ENCODE data around the gene MYO1D.

MYO1D gene

DNA sequence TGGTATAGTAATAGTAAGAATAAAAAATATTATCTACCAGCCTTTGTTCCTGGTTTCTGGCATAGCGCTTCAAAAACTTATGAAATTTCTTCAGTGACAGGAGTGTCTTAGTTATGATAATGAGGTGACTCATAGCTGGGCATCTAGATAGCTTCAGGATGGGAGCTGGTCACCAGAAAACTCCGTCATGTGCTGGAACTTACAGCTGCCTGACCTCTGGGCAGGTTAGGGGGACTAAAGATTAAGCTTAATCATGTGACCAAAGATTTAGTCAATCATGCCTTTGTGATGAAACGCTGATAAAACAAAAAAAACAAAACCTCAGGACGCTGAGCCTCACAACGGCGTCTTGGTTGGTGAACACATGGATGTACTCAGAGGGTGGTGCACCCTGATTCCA is 154.2 kb downstream of the MYO1D start (continued):
- TF ChIP-seq RARB (CRISPR knock-in tag; IDR thresholded peaks at IDR 0.05): no peak
- TF ChIP-seq, protein P1, sequence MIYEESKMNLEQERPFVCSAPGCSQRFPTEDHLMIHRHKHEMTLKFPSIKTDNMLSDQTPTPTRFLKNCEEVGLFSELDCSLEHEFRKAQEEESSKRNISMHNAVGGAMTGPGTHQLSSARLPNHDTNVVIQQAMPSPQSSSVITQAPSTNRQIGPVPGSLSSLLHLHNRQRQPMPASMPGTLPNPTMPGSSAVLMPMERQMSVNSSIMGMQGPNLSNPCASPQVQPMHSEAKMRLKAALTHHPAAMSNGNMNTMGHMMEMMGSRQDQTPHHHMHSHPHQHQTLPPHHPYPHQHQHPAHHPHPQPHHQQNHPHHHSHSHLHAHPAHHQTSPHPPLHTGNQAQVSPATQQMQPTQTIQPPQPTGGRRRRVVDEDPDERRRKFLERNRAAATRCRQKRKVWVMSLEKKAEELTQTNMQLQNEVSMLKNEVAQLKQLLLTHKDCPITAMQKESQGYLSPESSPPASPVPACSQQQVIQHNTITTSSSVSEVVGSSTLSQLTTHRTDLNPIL (CRISPR knock-in tag; IDR thresholded peaks at IDR 0.05; ENCODE audit: low read depth): no peak
- TF ChIP-seq, protein P2, sequence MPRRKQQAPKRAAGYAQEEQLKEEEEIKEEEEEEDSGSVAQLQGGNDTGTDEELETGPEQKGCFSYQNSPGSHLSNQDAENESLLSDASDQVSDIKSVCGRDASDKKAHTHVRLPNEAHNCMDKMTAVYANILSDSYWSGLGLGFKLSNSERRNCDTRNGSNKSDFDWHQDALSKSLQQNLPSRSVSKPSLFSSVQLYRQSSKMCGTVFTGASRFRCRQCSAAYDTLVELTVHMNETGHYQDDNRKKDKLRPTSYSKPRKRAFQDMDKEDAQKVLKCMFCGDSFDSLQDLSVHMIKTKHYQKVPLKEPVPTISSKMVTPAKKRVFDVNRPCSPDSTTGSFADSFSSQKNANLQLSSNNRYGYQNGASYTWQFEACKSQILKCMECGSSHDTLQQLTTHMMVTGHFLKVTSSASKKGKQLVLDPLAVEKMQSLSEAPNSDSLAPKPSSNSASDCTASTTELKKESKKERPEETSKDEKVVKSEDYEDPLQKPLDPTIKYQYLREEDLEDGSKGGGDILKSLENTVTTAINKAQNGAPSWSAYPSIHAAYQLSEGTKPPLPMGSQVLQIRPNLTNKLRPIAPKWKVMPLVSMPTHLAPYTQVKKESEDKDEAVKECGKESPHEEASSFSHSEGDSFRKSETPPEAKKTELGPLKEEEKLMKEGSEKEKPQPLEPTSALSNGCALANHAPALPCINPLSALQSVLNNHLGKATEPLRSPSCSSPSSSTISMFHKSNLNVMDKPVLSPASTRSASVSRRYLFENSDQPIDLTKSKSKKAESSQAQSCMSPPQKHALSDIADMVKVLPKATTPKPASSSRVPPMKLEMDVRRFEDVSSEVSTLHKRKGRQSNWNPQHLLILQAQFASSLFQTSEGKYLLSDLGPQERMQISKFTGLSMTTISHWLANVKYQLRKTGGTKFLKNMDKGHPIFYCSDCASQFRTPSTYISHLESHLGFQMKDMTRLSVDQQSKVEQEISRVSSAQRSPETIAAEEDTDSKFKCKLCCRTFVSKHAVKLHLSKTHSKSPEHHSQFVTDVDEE (CRISPR knock-in tag; IDR thresholded peaks at IDR 0.05): no peak

DNA sequence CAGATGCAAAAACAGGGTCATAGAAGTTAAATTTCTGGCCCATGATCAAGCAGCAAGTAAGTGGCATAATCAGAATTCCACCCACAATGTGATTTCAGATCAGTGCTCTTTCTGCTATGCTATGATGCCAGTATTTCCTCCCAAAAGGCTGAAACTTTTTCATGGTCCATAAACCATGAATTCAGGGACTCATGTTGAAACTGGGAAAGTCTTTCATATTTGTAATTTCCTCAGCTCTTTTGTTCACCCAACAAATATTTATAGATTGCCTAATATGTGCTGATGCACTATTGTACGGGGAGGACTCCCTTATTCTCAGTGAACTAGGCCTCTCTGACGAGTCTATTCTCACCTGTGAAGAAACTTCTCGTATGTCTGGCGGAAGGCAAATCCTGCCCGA is 156.3 kb downstream of the MYO1D start:
- no peak for ATAC-seq
- TF ChIP-seq ZFP3 (CRISPR knock-in tag; IDR thresholded peaks at IDR 0.05) (no peak), PPARA (CRISPR knock-in tag; IDR thresholded peaks at IDR 0.05; ENCODE audit: borderline replicate concordance) (no peak), OSR1 (CRISPR knock-in tag; IDR thresholded peaks at IDR 0.05) (no peak), ARNTL (CRISPR knock-in tag; IDR thresholded peaks at IDR 0.05; ENCODE audit: borderline replicate concordance, low read depth) (no peak), TCF4 (CRISPR knock-in tag; IDR thresholded peaks at IDR 0.05; ENCODE audit: borderline replicate concordance) (no peak), BACH2 (CRISPR knock-in tag; IDR thresholded peaks at IDR 0.05; ENCODE audit: borderline replicate concordance) (no peak), ZNF70 (CRISPR knock-in tag; IDR thresholded peaks at IDR 0.05) (no peak), GLIS3 (CRISPR knock-in tag; IDR thresholded peaks at IDR 0.05) (no peak), PATZ1 (CRISPR knock-in tag; IDR thresholded peaks at IDR 0.05; ENCODE audit: borderline replicate concordance) (no peak), RARB (CRISPR knock-in tag; IDR thresholded peaks at IDR 0.05) (no peak), ISL1 (CRISPR knock-in tag; IDR thresholded peaks at IDR 0.05) (no peak), ZFP30 (CRISPR knock-in tag; IDR thresholded peaks at IDR 0.05) (no peak), ZNF8 (CRISPR knock-in tag; IDR thresholded peaks at IDR 0.05) (no peak), SNAI2 (CRISPR knock-in tag; IDR thresholded peaks at IDR 0.05) (no peak), ZC3H10 (CRISPR knock-in tag; IDR thresholded peaks at IDR 0.05) (no peak)
- TF ChIP-seq, protein P3, sequence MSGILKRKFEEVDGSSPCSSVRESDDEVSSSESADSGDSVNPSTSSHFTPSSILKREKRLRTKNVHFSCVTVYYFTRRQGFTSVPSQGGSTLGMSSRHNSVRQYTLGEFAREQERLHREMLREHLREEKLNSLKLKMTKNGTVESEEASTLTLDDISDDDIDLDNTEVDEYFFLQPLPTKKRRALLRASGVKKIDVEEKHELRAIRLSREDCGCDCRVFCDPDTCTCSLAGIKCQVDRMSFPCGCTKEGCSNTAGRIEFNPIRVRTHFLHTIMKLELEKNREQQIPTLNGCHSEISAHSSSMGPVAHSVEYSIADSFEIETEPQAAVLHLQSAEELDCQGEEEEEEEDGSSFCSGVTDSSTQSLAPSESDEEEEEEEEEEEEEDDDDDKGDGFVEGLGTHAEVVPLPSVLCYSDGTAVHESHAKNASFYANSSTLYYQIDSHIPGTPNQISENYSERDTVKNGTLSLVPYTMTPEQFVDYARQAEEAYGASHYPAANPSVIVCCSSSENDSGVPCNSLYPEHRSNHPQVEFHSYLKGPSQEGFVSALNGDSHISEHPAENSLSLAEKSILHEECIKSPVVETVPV (CRISPR knock-in tag; IDR thresholded peaks at IDR 0.05): no peak
- TF ChIP-seq, protein P4, sequence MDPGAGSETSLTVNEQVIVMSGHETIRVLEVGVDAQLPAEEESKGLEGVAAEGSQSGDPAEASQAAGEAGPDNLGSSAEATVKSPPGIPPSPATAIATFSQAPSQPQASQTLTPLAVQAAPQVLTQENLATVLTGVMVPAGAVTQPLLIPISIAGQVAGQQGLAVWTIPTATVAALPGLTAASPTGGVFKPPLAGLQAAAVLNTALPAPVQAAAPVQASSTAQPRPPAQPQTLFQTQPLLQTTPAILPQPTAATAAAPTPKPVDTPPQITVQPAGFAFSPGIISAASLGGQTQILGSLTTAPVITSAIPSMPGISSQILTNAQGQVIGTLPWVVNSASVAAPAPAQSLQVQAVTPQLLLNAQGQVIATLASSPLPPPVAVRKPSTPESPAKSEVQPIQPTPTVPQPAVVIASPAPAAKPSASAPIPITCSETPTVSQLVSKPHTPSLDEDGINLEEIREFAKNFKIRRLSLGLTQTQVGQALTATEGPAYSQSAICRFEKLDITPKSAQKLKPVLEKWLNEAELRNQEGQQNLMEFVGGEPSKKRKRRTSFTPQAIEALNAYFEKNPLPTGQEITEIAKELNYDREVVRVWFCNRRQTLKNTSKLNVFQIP (CRISPR knock-in tag; IDR thresholded peaks at IDR 0.05; ENCODE audit: borderline replicate concordance, low read depth): no peak

DNA sequence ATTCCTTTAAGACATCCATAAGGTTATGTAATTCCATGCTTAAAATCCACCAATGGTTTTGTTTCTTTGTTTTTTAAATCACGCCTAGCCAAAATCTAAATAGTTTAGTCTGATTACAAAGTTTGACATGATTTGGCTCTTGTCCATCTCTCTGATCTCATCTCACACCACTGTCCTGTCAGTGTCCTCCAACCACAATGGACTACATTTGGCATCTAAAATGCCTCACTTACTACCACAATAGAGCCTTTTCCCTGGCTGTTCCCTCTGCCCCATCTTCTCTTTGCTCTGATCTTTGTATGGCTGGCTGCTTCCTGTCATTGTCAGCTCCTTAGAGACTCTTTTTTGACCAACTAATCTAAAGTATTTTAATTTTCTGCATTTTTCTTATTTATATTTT is 157.2 kb downstream of the MYO1D start:
- no peak for ATAC-seq
- TF ChIP-seq, protein P3 (CRISPR knock-in tag; IDR thresholded peaks at IDR 0.05): no peak
- TF ChIP-seq PATZ1 (CRISPR knock-in tag; IDR thresholded peaks at IDR 0.05; ENCODE audit: borderline replicate concordance): no peak
- TF ChIP-seq ZC3H10 (CRISPR knock-in tag; IDR thresholded peaks at IDR 0.05): no peak
- TF ChIP-seq TOX (CRISPR knock-in tag; IDR thresholded peaks at IDR 0.05; ENCODE audit: borderline replicate concordance): no peak
- TF ChIP-seq, protein P4 (CRISPR knock-in tag; IDR thresholded peaks at IDR 0.05; ENCODE audit: borderline replicate concordance, low read depth): no peak
- TF ChIP-seq ISL1 (CRISPR knock-in tag; IDR thresholded peaks at IDR 0.05): no peak
- no peak for TF ChIP-seq GLIS3 (CRISPR knock-in tag; IDR thresholded peaks at IDR 0.05)
- TF ChIP-seq BACH2 (CRISPR knock-in tag; IDR thresholded peaks at IDR 0.05; ENCODE audit: borderline replicate concordance): no peak
- no peak for TF ChIP-seq ZNF70 (CRISPR knock-in tag; IDR thresholded peaks at IDR 0.05)
- no peak for TF ChIP-seq CSDC2 (CRISPR knock-in tag; IDR thresholded peaks at IDR 0.05)
- no peak for TF ChIP-seq PPARA (CRISPR knock-in tag; IDR thresholded peaks at IDR 0.05; ENCODE audit: borderline replicate concordance)
- TF ChIP-seq ZNF565 (CRISPR knock-in tag; conservative IDR thresholded peaks at IDR 0.05; ENCODE audit: low read depth): no peak
- no peak for TF ChIP-seq OSR1 (CRISPR knock-in tag; IDR thresholded peaks at IDR 0.05)
- TF ChIP-seq ARNTL (CRISPR knock-in tag; IDR thresholded peaks at IDR 0.05; ENCODE audit: borderline replicate concordance, low read depth): no peak
- no peak for TF ChIP-seq RARB (CRISPR knock-in tag; IDR thresholded peaks at IDR 0.05)
- no peak for TF ChIP-seq ESRRG (CRISPR knock-in tag; IDR thresholded peaks at IDR 0.05)
